ENCODE measurements around the gene EBP.

DNA sequence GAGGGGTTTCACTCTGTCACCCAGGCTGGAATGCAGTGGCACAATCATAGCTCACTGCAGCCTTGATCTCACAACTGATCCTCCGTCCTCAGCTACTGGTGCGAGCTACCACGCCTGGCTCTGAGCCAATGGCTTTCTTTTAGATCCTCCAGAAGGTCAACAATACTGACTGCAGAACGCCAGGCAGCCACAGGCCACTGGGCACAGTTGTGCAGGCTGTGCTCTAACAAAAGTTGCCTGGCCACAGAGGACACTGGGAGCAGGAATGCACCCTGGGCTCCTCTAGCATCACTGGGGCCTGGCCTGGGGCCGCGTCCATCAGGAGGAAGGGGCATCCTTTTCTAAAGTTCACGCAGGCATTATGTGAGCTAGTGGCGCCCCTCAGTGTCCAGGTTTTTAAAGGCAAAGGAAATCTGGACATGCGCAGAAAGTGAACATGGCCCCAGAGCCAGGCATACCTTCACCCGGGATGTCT, 27.7 kb upstream of the EBP start:
- TF ChIP-seq, protein P1, sequence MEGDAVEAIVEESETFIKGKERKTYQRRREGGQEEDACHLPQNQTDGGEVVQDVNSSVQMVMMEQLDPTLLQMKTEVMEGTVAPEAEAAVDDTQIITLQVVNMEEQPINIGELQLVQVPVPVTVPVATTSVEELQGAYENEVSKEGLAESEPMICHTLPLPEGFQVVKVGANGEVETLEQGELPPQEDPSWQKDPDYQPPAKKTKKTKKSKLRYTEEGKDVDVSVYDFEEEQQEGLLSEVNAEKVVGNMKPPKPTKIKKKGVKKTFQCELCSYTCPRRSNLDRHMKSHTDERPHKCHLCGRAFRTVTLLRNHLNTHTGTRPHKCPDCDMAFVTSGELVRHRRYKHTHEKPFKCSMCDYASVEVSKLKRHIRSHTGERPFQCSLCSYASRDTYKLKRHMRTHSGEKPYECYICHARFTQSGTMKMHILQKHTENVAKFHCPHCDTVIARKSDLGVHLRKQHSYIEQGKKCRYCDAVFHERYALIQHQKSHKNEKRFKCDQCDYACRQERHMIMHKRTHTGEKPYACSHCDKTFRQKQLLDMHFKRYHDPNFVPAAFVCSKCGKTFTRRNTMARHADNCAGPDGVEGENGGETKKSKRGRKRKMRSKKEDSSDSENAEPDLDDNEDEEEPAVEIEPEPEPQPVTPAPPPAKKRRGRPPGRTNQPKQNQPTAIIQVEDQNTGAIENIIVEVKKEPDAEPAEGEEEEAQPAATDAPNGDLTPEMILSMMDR (IDR thresholded peaks at IDR 0.05) = peak in 3 of 7 experiments; percentile 16 to 49 (median 41)
- no peak for TF ChIP-seq EP300 (IDR thresholded peaks at IDR 0.05)
- TF ChIP-seq POLR2A (IDR thresholded peaks at IDR 0.05) = no peak

All from stomach (tissue), 4 donors.